Measurements from ENCODE around the gene TSHZ3.

TSHZ3 gene

DNA sequence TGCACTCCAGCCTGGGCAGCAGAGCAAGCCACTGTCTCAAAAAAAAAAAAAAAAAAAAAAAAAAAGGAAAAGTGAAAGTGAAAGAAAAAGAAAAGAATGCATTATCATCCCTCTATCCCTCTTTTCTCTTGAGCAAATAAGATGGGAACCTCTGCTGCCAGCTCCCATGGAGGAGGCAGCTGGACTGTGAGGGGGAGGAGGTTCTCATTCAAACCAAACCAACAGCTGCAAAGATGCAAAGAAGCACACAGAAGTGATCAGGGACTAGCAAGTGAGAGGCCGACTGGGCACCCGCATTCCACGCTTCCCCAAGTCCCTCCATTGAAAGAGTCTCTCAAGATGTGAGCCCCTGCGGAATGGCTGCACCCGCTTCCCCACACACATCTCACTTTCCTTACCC, 63.5 kb downstream of the TSHZ3 start:
- no peak for DNase-seq

GRCh38 chr19:31284621-31285020, 64.6 kb downstream of the TSHZ3 start:
- no peak for DNase-seq

DNA sequence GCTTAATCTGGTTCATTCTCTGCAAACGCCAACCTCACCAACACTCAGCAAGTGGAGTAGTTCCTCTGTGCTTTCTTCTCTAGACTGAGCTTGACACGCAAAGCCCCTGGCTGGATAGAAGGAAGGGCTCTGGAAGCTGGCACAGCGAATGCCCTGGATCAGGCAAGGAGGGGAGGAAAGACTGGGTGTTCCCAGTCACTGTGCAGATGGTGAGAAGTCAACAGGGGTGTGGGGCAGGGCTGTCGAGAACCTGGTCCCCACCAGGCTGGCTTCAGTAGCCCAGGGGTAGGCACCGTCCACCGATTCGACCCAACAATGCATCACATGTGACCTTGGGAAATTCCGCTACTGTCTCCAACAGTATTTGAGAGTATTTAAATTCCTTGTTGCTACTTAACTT, 65.5 kb downstream of the TSHZ3 start:
- no peak for DNase-seq

DNA sequence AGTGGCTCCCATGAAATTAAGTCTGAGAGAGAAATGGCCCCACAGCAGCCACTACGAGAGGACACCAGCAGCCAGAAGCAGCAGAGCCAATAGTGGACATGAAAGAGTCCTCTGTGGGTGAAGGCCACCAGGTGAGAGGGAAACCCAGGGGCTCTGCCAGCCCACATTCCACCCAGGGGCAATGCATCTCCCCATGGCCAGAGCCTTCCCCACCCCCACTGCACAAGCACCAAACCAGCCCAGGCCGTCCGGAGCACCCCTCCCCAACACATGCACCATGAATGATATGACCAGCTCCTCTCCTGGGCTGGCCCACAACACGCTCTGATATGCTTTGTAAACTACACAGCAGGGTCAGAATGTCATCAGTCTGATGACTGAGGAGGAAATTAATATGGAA, 66.9 kb downstream of the TSHZ3 start:
- DNase-seq, result no peak

DNA sequence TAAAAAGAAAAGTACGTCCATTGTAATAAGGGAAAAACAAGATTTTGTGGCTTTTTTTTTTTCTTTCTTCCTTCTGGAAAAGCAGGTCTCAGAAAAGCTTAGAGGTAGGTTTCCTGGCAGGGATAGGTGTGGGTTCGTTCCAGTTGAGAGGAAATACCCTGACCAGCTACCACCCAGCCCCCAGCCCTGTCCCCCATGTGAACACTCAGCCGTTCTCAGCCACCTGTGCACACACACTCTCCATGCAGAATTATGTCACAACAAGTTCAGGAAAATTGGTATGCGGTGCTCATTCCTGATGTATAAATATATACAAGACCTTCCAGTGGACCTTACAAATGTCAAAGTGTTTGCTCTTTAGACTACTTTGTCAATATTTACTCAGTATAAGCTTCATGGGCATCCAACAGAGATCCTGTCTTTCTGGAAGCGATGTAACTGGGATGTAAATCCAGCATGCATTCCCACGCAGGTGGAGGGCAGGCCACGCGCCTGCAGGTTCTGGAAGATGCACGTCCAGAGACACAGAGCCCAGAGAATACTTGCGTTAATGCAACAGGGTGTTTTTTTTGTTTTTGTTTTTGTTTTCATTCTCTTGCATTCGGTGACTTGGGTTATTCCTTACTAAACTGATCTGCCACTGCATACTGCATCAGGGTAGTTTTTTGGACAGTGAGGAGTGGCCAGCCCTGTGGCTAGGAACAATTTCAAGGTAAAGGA, 68.8 kb downstream of the TSHZ3 start:
- DNase-seq, result peak; percentile 70

- DNase-seq, result no peak
These were observed 69.8 kb downstream of the TSHZ3 start for GRCh38 chr19:31279436-31279765.

DNA sequence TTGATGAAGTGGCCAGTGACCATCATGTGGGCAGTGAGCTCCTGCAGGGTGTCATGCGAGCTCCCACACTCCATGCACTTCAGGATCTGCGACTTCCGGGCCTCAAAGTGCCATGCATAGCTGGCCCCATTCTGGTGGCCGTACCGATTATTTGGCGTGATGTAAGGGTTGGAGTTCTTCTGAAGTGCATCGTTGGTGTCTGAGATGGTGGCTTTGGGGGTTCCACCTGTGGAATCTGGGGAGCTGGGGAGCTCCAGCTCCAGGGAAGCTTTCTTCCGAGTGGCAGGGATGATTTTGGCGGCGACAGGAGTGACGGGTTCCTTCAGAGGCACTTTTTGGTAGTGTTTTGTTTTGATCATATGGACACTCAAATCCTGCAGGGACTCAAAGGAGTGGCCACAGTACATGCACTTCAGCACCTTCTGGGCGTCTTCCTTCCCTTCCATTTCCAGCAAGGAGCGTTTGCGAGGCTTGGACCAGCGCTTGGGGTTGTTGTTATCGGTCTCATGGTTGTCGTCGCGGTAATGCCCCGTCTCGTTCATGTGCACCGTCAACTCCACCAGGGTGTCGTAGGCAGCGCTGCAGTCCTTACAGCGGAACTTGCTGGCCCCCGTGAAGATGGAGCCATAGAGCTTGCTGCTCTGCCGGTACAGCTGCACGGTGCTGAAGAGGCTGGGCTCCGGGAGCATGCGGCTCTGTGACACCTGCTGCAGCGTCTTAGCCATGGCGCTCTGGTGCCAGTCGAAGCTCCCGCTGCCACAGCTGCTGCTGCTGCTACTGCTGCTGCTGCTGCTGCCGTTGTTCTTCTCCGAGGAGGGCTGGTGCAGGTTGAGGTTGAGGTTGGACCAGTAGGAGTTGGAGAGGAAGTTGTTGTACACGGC, 70.4 kb downstream of the TSHZ3 start:
- no peak for DNase-seq

- no peak for DNase-seq
These were observed 71.7 kb downstream of the TSHZ3 start for GRCh38 chr19:31277516-31277915.

DNA sequence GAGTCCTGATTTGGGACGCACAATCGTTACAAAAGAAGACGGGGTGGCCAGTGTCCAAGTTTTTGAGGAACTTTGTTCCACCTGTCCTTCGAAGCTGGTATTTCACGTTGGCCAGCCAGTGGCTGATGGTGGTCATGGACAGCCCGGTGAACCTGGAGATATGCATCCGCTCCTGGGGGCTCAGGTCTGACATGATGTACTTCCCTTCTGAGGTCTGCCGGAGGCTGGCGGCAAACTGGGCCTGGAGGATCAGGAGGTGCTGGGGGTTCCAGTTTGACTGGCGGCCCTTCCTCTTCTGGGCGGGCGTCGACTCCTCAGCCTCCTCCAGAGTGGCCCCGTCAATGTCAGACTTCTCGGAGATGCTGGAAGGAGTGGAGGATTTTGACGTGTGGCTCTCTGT, 72.4 kb downstream of the TSHZ3 start:
- DNase-seq, result no peak

- peak; percentile 50 for DNase-seq
These were observed 74.2 kb downstream of the TSHZ3 start for GRCh38 chr19:31275068-31275334.

DNA sequence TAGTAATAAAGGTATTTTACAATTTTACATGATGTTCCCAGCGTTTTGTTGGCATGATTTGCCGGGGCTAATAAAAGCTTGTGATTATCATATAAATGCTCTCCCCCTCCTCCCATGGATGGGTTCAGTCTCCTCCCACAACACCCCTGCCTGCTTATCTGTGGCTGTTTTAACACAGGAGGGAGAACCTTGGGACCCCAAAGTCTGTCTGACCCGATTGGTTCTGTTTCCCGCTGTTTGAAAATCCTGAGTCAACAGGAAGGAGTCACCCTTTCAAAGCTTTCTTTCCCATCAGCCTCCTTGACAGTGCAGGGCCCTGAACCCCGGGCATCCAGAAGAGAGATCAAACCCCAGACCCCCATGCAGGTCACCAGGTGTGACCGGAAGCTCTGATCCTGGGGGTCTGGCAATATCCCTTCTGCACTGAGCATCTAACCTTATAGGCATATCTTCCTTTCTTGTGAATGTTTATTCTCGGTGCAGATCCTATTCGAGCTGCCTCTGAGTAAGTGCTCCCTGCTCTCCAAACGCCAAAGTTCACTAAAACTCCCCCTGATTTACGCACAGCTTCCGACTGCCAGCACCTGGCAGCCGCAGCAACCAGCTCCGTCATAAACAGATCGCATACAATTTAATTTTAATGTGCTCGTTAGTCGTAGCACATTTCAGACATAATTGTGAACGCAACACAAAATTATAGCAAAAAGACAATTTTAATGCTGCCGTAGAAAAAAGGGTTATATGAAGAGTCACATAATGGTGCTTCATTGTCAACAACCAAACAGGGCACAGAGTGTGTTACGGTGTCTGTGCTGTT, 74.8 kb downstream of the TSHZ3 start:
- peak; percentile 47 for DNase-seq

GRCh38 chr19:31272583-31273106, 76.6 kb downstream of the TSHZ3 start:
- no peak for DNase-seq

GRCh38 chr19:31271306-31271911, 77.8 kb downstream of the TSHZ3 start:
- peak; percentile 71 for DNase-seq

- DNase-seq, result no peak
These were observed 78.3 kb downstream of the TSHZ3 start for GRCh38 chr19:31270897-31271296.

GRCh38 chr19:31269425-31270127, 79.7 kb downstream of the TSHZ3 start:
- DNase-seq, result no peak

GRCh38 chr19:31268751-31269383, 80.4 kb downstream of the TSHZ3 start:
- DNase-seq, result no peak

DNA sequence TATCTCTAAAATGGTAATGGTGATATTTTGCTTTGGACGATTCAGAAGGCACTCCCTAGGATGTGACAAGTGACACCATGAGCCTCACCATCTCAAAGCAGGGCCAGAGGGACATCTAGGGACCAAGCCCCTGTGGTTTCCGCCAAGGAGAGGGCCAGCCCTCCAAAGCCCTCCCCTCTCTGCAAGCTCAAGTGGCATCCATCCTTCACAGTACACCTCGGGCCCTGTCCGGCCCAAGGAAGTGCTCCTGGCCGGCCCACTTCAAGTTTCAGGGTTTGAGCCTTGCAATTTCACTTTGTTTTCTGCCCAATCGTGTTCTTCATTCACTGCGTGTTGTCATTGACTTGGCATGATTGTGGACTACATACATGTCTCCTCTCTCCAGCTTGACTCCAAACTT, 82.5 kb downstream of the TSHZ3 start:
- DNase-seq, result no peak

DNA sequence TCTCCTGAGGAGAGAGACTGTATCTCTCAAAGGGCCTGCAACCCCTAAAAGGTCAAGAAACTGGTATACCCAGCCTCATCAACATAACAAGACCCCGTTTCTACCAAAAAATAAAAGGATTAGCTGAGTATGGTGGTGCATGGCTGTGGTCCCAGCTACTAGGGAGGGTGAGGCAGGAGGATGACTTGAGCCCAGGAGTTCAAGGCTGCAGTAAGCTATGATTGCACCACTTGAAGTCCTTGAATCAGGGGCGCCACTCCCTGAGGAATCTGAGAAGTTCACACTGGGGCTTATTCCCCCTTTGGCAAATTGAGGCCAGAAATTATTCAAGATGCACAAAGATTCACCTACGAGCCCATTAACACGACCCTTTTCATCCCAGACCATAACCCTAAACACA, 83.0 kb downstream of the TSHZ3 start:
- no peak for DNase-seq

DNA sequence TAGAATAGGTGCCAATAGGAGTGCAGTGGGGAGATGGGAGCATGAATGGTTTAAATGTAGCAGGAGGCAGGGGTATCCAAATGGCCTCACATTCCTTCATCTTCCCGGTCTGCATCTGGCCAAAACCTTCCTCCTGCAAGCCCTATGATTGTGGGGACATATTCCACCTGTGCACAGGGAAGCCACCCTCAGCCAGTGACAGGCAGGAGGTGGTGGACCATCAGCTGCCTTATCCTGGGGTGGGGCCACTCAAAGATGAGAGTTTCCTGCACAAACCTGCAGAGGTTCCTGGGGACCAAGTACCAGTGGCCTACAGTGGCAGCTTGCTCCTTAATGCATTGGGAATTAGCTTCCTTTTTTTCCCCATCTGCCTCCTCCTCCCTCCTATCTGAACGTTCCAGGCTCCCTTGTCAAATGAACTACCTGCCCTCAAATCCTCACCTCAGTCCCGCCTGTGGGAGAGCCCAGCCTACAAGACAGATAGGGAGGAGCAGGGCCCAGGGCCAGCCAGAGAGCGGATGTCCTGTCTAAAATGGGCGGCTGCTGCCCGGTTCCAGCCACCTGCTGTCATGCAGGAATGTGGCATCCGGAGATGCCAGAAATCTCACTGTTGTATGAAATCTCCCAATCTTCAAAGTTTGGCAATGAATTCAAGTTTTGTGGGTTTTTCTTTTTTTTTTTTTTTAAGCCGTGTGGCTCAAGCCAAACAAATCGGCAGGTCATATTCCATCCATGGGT, 85.0 kb downstream of the TSHZ3 start:
- DNase-seq, result no peak

DNA sequence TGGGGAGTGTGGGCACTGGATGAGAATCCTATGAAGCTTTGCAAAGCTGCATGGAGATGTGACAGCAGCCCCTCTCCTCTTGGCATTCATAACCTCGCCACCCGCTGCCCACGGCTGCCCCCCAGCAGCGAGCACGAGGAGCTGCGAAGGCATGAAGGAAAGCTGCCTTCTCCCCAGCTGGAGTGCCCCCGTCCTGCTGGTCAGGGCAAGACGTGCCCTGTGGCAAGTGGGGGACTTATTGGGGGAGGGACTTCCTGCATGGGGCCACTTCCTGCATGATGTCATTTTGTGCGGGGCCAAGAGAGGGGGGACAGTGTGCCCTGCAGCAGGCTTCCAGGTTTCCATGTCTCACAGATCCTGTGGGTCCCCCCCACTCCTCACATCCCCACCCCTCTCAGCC, 85.9 kb downstream of the TSHZ3 start:
- no peak for DNase-seq

- no peak for DNase-seq
These were observed 86.5 kb downstream of the TSHZ3 start for GRCh38 chr19:31262725-31263191.
